ENCODE measurements around the gene ST3GAL5. TPM values are rescaled to one million over a fixed set of nuclear protein-coding genes. Genes with fewer than 3 reads are reported as not detected.

ST3GAL5 gene
- 10 to 100 TPM; 21.1 to 21.5 TPM for total RNA-seq

GRCh38 chr2:85888684-85889626 is at the start of gene ST3GAL5:
Gene ST3GAL5, minus strand, starts transcription at chr2:85888990. Its CDS starts 85 bp downstream, at chr2:85888905.
- H3K4me1 Mint-ChIP-seq (ENCODE audit: low read depth): peaks cover 67% of the 10 kb centered on the region
- ATAC-seq: peak; percentile 81

DNA sequence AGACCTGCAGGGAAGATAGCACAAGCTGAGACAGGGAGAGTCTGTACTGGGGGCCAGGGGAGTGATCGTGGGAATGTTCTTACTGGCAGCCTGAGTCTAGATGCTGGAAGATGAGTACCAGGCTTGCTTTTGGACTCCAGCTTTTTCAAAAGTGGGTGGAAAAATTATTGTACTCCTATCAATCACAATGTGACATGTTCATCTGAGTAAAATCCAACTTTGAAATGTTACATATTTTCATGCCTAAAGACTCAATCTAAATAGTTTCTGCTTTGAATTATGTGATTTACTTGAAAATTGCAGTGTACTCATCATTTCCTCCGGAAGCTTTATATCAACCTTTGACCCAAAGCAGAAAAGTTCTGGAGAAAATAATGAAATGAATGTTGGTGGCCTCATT is 49.7 kb upstream of the ST3GAL5 start:
- no peak overlapping the region for H3K27ac Mint-ChIP-seq
- peaks cover 17% of the 10 kb centered on the region for H3K9me3 Mint-ChIP-seq
- POLR2A ChIA-PET: interaction anchor here (1.0 kb wide), 1 partner anchor 36 kb away, joined by 3 read pairs; no protein-coding TSS in a partner anchor
- H3K4me3 Mint-ChIP-seq: no peak overlapping the region
- peaks cover 5% of the 10 kb centered on the region for H3K36me3 Mint-ChIP-seq (ENCODE audit: low read depth)
- CTCF ChIA-PET: interaction anchor here (0.7 to 1.3 kb wide), 4 partner anchors 107 to 210 kb away, joined by 3 read pairs; no protein-coding TSS in a partner anchor
- peaks cover 9% of the 10 kb centered on the region for H3K4me1 Mint-ChIP-seq (ENCODE audit: low read depth)
- DNase-seq (no peak), ATAC-seq (no peak)
- H3K27me3 Mint-ChIP-seq: no peaks in the 10 kb centered on the region
- TF ChIP-seq CTCF (IDR thresholded peaks at IDR 0.05): no peak
- intact Hi-C loops (cut with micrococcal nuclease): no loop called here

More at GRCh38 chr2:85888684-85889626, at the start of gene ST3GAL5:
- Mint-ChIP-seq H3K27me3 (no peaks in the 10 kb centered on the region), H3K36me3 (ENCODE audit: low read depth) (peaks cover 7% of the 10 kb centered on the region), H3K9me3 (no peaks in the 10 kb centered on the region), H3K4me3 (peak within 1 kb of the TSS; percentile 94), H3K27ac (peak within 1 kb of the TSS; percentile 92)
- intact Hi-C loops (cut with micrococcal nuclease): loop anchor here (5.0 kb wide), 2 partner anchors 37 to 62 kb away; no protein-coding TSS in a partner anchor
- TF ChIP-seq CTCF (IDR thresholded peaks at IDR 0.05): peak; percentile 82
- POLR2A ChIA-PET: interaction anchor here (1.0 to 5.5 kb wide), 11 partner anchors 10 to 151 kb away, joined by 3 to 23 read pairs (median 6); no protein-coding TSS in a partner anchor
- CTCF ChIA-PET: interaction anchor here (0.6 to 9.3 kb wide), 36 partner anchors 8 to 220 kb away, joined by 3 to 129 read pairs (median 5); no protein-coding TSS in a partner anchor
- DNase-seq: peak; percentile 91

DNA sequence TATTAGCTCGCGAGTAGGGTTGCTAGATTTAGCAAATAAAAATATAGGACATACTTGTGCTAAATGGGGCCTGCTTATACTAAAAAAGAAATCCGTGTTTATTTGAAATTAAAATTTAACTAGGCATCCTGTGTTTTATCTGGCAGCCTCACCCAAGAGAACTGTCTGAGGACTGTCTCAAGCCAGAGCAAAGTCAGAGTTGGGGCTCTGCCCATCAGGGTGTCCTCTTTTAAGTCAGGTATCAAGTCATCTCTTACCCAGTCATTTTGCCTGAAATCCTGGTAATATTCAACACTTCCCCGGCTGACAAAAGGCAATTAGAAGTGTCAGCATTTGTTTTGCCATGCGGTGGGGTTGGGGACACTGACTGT is 48.3 kb upstream of the ST3GAL5 start:
- Mint-ChIP-seq H3K4me3 (no peak overlapping the region), H3K9me3 (peaks cover 5% of the 10 kb centered on the region), H3K4me1 (ENCODE audit: low read depth) (peaks cover 18% of the 10 kb centered on the region), H3K27me3 (no peaks in the 10 kb centered on the region), H3K36me3 (ENCODE audit: low read depth) (no peaks in the 10 kb centered on the region), H3K27ac (no peak overlapping the region)
- intact Hi-C loops (cut with micrococcal nuclease): no loop called here
- POLR2A ChIA-PET: no interaction called here
- DNase-seq: no peak
- CTCF ChIA-PET: no interaction called here
- no peak for TF ChIP-seq CTCF (IDR thresholded peaks at IDR 0.05)
- no peak for ATAC-seq

DNA sequence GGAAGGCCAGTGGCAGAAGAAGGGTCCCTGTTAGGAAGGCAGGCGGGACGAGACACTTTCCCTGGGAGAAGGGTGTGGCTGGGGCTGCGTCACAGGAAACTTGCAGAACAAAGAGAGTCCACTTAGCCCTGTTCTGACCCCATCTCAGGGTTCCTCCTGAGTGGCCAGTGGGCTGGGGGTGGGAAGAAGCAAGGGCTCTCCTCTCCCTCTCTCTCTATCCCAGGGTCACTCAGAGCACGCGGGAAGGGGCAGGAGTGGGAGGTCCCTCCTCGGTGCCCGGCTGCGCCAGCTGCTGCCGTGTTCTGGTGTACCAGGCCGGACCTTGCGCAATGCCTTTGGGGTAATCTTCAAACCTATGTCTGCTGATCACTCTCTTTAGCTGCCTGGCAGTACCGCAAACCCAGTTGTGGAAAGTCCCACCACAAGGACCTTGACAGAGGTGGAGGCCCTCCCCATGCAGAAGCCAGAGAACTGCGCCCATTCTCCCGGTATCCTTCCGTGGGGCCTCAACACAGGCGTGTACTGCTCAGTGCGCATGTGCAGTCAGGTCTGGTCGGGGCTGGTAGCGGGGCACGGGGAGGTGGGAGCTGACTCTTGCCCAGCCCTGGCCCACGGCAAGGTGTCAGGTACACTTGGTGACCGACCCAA is 47.8 kb upstream of the ST3GAL5 start:
- ChIA-PET POLR2A (interaction anchor here (0.7 kb wide), 1 partner anchor 85 kb away, joined by 3 read pairs; no protein-coding TSS in a partner anchor), CTCF (no interaction called here)
- DNase-seq: no peak

More for the DNA sequence above, 47.8 kb upstream of the ST3GAL5 start:
- Mint-ChIP-seq H3K4me1 (ENCODE audit: low read depth) (peaks cover 21% of the 10 kb centered on the region), H3K9me3 (peaks cover 5% of the 10 kb centered on the region), H3K27me3 (no peaks in the 10 kb centered on the region), H3K27ac (no peak overlapping the region), H3K36me3 (ENCODE audit: low read depth) (no peaks in the 10 kb centered on the region), H3K4me3 (no peak overlapping the region)
- TF ChIP-seq CTCF (IDR thresholded peaks at IDR 0.05): no peak
- no peak for ATAC-seq
- intact Hi-C loops (cut with micrococcal nuclease): no loop called here
